Hepatocyte (in vitro differentiated cells): ENCODE results near the gene CCDC137.

Experiments used
- CTCF ChIP-seq: fragments of 200-600 bp; sonication (generic); IDR thresholded peaks from 2 replicates; pipeline ENCODE4 v1.5.1; 2016; ENCODE audit warnings: antibody characterized with exemption, mild to moderate bottlenecking; ENCODE audit not compliant: poor library complexity
- EZH2 ChIP-seq: fragments of 200-600 bp; sonication (generic); IDR thresholded peaks from 2 replicates; pipeline ENCODE4 v1.6.1; 2016; ENCODE audit warnings: antibody characterized with exemption, mild to moderate bottlenecking, borderline replicate concordance
- EZH2phosphoT487 ChIP-seq: fragments of 200-600 bp; sonication (generic); IDR thresholded peaks from one replicate; pipeline ENCODE4 v1.6.1; 2018; ENCODE audit warnings: antibody characterized with exemption, mild to moderate bottlenecking, low read depth, moderate library complexity; ENCODE audit not compliant: unreplicated experiment, severe bottlenecking

- TF ChIP-seq CTCF (no peak), EZH2 (no peak), EZH2phosphoT487 (no peak)
Observed at GRCh38 chr17:81690549-81690948, 24.0 kb downstream of the CCDC137 start.
